ENCODE measurements around the gene MED27.

GRCh38 chr9:131827821-131828369, 251.8 kb downstream of the MED27 start:
- TF ChIP-seq SP1 (IDR thresholded peaks at IDR 0.05; ENCODE audit: low read depth, low read length) (no peak), POLR2A (IDR thresholded peaks at IDR 0.05; ENCODE audit: control extremely low read depth in 1 of 2, low read depth in 2 of 2, low read length in 2 of 2) (no peak), CTCF (IDR thresholded peaks at IDR 0.05; ENCODE audit: control extremely low read depth in 1 of 3, insufficient read depth in 1 of 3, low read depth in 1 of 3, low read length in 3 of 3) (no peak), SUZ12 (IDR thresholded peaks at IDR 0.05; ENCODE audit: low read length) (no peak), EZH2 (IDR thresholded peaks at IDR 0.05; ENCODE audit: low read depth, low read length, severe bottlenecking) (no peak), ATF2 (IDR thresholded peaks at IDR 0.05; ENCODE audit: low read length) (no peak), MAX (IDR thresholded peaks at IDR 0.05) (no peak), SIX5 (IDR thresholded peaks at IDR 0.05; ENCODE audit: low read depth, low read length) (no peak), TAF1 (IDR thresholded peaks at IDR 0.05; ENCODE audit: low read depth, low read length) (no peak), ASH2L (IDR thresholded peaks at IDR 0.05; ENCODE audit: low read length) (no peak)
